Measurements from ENCODE around the gene CCDC87.
"Not testable (repeated sequence)": the region's sequence is repeated elsewhere in the genome, so short reads cannot be mapped to it uniquely, and the experiment has no call there.

CCDC87 gene, protein sequence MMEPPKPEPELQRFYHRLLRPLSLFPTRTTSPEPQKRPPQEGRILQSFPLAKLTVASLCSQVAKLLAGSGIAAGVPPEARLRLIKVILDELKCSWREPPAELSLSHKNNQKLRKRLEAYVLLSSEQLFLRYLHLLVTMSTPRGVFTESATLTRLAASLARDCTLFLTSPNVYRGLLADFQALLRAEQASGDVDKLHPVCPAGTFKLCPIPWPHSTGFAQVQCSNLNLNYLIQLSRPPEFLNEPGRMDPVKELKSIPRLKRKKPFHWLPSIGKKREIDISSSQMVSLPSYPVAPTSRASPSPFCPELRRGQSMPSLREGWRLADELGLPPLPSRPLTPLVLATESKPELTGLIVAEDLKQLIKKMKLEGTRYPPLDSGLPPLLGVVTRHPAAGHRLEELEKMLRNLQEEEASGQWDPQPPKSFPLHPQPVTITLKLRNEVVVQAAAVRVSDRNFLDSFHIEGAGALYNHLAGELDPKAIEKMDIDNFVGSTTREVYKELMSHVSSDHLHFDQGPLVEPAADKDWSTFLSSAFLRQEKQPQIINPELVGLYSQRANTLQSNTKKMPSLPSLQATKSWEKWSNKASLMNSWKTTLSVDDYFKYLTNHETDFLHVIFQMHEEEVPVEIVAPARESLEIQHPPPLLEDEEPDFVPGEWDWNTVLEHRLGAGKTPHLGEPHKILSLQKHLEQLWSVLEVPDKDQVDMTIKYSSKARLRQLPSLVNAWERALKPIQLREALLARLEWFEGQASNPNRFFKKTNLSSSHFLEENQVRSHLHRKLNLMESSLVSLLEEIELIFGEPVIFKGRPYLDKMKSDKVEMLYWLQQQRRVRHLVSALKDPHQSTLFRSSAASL

GRCh38 chr11:66592457-66593302 is at the start of gene CCDC87, which contains the start of gene CCS:
Gene CCDC87, minus strand, starts transcription at chr11:66593063. Its CDS starts 48 bp downstream, at chr11:66593015.
Gene CCS, plus strand, starts transcription at chr11:66593185. Its CDS starts 77 bp downstream, at chr11:66593262.
- DNase-seq = peak; percentile 99

GRCh38 chr11:66641834-66642233 is 49.0 kb upstream of the CCDC87 start:
- no peak for DNase-seq

- not testable (repeated sequence) for DNase-seq
These were observed 47.0 kb upstream of the CCDC87 start for GRCh38 chr11:66639814-66640340.

DNA sequence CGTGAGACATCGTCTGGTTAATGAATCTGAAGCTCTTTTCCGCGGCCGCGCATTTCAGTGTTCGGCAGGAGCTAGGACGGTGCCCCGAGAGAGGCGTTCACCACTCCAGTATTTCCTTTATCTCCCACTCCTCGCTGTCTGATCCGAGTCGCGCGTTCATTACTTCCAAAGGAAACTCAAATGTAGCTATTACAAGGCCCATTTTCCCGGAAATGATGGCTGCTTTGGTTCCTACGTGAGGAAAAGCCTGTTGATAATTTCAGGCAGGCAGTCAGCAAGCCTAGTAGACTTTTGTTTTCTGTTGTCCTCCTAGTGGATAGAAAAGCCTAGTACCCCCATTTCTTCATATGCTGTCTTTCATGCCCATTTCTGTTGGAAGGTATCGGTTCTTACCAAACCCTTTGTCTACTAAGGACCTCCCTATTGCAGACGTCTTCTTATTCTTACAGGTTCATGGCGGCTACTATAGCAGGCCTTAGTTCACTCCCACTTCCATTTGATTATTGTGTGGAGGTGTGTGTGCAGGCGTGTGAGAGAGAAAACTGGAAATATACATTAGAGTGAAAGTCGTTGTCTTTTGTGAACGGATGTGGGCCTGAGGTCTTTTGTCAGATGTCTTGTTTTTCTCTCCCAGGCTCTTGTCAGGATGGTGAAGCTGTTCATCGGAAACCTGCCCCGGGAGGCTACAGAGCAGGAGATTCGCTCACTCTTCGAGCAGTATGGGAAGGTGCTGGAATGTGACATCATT is 46.4 kb upstream of the CCDC87 start:
- DNase-seq = peak; percentile 36

GRCh38 chr11:66638177-66639065 is 45.6 kb upstream of the CCDC87 start, which contains the start of gene RBM4:
Gene RBM4, plus strand, starts transcription at chr11:66638703. Its CDS starts 1,009 bp downstream, at chr11:66639712.
- DNase-seq = peak; percentile 96

DNA sequence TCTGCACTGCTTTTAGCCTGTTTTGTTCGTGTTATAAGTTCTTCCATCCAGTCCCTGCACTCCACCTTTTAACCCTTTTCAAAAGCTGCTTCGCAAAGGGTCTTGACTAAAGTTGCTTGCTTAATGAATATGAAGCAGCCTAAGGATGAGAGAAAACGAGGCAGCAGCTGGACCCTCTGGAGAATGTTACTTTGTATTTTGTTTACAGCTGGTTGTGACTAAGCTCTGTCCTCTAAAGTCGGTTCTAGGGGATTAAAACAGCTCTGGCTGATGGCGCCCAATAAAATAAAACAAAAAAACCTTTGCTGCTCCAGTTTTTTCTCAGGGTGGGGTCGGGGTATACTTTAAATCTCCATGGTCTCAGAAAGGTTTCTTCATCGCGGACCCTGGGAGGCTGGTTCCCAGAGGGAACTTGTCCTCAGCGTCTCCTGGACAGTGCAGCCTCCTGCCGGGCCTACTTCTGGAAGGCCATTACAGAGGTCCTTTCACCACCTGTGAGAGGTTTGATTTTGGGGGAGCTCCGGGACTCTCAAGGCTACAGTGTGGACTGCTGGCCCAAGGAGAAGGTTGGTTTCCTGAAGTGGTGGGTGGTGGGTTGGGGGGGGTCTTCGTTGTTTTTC is 44.8 kb upstream of the CCDC87 start:
- no peak for DNase-seq

DNA sequence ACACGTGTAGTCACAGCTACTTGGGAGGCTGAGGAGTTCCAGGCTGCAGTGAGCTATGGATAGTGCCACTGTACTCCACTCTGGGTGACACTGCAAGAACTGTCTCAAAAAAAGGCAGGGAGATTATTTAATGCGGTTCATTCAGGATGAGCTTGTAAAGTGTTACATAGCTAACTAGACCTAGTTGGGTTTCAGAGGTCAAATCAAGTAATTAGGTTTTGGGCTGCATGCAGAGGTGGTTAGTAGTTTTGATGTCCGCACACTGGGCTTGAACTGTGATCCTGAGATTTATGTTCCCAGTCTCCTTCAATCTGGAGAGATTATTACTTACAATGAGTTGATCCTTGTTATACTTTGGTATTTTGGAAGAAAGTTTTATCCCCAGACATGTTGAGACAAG is 43.5 kb upstream of the CCDC87 start:
- DNase-seq = no peak

DNA sequence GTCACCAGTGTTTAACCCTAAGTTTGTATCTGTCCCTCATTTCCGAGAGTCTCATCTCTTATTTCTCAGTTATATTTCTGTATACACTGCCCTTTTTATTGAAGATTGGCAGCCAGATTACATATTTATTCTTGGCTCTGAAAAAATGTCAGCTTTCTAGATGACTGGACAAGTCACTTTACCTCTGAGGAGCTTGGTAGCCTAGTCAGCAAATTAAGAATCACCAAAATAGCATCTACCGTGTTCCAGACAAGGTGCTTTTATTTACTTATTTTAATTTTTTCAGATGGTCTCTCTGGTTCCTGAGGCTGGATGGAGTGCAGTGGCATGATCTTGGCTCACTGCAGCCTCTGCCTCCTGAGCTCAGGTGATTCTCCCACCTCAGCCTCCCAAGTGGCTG is 40.1 kb upstream of the CCDC87 start:
- no peak for DNase-seq

DNA sequence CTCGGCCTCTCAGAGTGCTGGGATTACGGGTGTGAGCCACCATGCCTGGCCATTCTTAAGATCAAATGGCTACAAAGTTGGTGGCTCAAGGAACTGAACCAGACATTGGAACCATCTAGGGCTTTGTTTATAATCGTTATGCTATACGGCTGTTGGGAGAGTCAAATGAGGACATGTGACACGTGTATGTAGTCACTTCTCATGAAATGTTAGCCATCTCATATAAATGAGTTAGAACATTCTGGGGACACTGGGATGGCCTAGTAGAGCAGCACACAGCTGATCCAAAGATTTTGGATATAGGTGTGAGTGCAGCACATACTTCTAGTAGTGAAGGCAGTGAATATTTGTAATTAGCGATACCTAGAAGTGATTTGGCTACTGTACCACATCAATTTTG is 39.0 kb upstream of the CCDC87 start:
- no peak for DNase-seq

GRCh38 chr11:66629356-66629755 is 36.5 kb upstream of the CCDC87 start:
- no peak for DNase-seq

DNA sequence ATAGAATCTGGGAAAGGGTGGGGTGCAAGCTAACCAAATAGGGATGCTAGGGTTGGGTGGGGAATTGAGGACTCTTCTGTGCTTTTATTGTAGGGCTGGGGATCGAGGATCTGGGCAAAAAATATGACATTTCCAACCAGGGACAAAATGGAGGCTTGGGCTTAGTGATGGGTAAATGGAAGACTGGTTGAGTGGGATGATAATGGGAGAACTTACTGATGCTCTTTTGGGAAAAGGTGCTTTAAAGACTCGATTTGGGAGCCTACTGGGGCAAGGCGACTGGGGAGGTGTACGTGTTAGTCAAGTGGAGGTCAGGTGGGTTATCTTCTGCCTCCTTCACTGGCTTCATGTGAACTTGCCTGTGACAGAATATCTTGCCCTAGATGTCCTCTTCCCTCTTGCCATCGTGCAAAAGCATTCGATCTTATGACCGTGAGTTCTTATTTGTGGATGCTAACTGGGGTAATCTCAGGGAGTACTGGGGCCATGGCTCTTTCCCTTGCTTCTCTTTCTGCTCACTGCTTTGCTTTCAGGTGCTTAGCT is 35.3 kb upstream of the CCDC87 start:
- no peak for DNase-seq

DNA sequence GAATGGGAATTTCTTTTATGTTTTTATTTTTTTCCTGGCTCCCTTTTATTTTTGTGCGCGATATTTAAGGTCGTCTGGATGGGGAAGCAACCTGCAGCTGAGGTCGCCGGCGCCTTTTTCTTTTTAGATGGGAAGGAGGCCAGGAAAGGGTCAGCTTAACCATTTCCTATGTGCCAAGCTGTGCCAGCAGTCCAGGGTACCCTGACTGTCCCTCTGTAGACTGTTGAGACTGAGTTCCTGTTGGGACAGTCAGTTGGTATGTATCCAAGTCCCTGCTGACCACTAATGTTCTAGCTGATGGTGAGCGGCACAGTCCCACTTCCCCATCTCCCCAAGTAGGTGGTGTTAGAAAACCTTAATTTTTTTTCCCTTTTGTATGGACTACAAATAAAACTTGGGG is 34.1 kb upstream of the CCDC87 start:
- no peak for DNase-seq

DNA sequence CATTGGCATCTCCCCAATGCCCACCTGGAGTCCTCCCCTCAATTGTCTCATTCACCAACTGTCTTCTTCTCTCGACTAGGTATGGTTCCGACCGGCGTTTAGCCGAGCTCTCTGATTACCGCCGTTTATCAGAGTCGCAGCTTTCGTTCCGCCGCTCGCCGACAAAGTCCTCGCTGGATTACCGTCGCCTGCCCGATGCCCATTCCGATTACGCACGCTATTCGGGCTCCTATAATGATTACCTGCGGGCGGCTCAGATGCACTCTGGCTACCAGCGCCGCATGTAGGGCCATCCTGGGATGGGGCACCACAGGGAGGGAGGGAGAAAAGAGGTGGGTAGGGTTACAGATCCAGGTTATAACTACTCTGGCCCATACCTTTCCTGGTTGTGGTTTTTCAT is 33.5 kb upstream of the CCDC87 start:
- no peak for DNase-seq

DNA sequence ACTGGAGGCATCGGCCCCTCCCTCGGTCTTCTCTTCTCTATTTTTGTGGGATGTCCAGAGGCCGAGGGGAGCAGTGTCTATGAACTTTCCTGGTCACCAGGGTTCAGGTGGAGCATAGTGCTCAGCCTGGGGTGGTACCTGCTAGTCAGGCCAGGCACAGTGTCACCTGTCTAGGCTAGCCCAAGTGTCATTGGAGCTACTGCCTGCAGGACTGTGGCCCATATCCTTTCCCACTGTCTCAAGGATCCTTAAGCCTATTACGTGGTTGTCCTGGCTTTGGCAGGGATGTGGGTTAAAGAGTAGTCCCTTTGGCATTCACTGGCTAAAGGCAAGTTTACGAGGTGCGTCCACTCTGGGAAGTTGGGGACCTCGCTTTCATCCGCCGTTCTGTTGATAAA is 32.9 kb upstream of the CCDC87 start:
- DNase-seq = no peak

GRCh38 chr11:66625041-66625751 is 32.3 kb upstream of the CCDC87 start:
- no peak for DNase-seq

DNA sequence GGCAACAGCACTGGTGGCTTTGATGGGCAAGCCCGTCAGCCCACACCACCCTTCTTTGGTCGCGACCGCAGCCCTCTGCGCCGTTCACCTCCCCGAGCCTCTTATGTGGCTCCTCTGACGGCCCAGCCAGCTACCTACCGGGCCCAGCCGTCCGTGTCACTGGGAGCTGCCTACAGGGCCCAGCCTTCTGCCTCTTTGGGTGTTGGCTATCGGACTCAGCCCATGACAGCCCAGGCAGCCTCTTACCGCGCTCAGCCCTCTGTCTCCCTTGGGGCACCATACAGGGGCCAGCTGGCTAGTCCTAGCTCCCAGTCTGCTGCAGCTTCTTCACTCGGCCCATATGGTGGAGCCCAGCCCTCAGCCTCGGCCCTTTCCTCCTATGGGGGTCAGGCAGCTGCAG is 31.6 kb upstream of the CCDC87 start:
- no peak for DNase-seq

DNA sequence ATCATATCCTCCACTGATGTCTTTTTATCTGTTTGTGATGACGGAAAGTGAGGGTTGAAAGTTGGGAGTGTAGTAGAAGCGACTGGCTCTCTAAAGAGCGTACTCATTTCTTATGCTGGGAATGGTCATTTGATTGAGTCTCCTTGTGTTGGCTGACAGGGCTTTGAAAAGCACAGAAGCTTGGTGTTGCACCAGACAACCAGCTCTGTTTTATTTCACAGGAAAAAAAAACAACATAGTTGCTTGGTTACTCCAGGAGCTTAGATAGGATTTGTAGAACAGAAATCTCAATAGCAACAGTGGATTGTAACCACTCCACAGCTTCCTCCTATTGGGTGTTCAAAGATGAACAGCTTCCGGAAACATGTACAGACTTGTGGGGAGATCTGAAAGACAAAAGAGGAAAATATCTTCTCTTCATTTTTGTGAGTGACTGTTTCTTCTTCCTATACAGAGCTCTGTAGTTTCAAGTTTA is 26.3 kb upstream of the CCDC87 start:
- no peak for DNase-seq

- peak; percentile 28 for DNase-seq
These were observed 24.4 kb upstream of the CCDC87 start for GRCh38 chr11:66617155-66617834.

Data from stimulated activated CD4-positive, alpha-beta T cell treated with anti-CD3 and anti-CD28 coated beads, Interleukin-15, amount 100 ng/mL, for 24 hours (primary cell).